ENCODE data around the gene ASB14.
"Not testable (repeated sequence)": the region's sequence is repeated elsewhere in the genome, so short reads cannot be mapped to it uniquely, and the experiment has no call there.

ASB14 gene

GRCh38 chr3:57292159-57292896 lies at the start of gene ASB14:
Gene ASB14, minus strand, starts transcription at chr3:57292685. Its CDS starts 652 bp downstream, at chr3:57292033.
- no peak for DNase-seq

GRCh38 chr3:57339071-57339642 lies 46.7 kb upstream of the ASB14 start:
- not testable (repeated sequence) for DNase-seq

- not testable (repeated sequence) for DNase-seq
Measured at GRCh38 chr3:57338272-57339070, 46.0 kb upstream of the ASB14 start.

- DNase-seq: no peak
Measured at GRCh38 chr3:57335283-57335938, 42.9 kb upstream of the ASB14 start.

DNA sequence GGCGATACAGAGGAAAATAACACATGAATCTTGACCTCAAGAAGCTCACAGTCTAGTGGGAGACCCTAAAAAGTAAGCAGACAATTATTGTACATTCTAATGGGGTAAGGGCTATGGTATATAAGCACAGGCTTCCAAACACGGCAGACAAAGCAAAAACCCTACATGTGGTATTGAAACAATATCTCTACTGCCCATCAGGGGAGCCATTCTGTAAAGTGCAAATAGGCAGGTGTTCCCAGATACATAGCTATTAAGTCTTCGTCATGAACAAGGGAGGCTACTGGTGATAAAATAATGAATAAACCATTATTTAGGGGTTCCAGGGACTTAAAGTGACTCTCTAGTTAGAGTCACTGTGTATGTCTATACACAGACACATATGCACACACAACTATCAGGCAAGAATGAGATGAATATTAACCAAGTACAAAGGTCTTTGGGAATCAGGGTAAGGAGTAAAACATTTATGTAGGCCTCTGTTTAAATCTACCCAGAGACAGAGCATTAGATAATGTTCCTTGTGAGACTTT lies 38.7 kb upstream of the ASB14 start:
- no peak for DNase-seq

DNA sequence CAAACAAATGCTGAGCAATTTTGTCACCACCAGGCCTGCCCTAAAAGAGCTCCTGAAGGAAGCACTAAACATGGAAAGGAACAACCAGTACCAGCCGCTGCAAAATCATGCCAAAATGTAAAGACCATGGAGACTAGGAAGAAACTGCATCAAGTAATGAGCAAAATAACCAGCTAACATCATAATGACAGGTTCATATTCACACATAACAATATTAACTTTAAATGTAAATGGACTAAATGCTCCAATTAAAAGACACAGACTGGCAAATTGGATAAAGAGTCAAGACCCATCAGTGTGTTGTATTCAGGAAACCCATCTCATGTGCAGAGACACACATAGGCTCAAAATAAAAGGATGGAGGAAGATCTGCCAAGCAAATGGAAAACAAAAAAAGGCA lies 34.0 kb upstream of the ASB14 start:
- not testable (repeated sequence) for DNase-seq

DNA sequence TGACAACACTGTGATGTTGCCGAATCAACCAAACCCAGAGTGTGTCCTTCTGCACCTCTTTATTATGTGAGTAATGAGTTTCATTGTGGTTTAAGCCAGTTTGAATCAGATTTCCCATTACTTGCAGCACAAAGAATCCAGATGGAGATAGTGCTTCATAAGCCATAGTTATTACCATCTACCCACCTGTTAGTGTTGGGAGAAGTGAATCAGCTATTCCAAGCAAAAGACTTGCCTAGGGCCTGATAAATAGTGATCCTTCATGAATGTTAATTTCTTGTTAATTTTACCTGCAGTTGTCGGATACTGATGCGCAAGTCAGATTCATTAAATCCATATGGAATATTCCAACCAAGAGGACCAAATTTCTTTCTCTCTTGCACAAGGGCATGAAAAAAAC lies 21.7 kb upstream of the ASB14 start:
- DNase-seq: no peak

GRCh38 chr3:57309769-57310360 lies 17.4 kb upstream of the ASB14 start:
- no peak for DNase-seq

DNA sequence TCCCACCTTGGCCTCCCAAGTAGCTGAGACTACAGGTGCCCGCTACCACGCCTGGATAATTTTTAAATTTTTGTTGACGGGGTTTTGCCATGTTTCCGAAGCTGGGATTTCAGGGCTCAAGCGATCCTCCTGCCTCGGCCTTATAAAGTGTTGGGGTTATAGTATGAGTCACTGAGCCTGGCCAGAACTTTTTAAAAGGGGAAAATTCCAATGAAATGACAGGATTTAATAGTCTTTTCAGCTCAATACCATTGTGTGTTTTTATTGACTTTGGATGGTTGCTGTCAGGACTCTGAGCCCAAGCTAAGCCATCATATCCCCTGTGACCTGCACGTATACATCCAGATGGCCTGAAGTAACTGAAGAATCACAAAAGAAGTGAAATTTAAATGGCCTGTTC lies 11.0 kb upstream of the ASB14 start:
- DNase-seq: not testable (repeated sequence)

DNA sequence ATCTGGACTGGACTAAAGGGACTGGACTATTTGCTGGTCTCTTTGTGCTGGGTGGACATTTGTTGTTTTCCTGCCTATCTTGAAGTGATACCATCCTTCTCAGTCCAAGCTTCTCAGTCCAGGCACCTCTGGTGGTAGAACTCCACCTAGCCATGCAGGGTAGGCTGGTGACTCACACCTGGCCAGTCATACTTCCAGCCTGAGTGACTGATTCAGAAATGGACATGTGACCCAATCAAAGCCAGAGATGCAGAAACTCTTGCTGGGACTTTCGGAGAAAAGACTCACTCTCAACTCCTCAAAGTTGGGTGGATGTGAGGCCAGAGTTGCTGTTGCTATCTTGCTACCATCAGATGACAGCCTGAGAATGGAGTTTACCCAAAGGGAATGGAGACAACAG lies 5.6 kb upstream of the ASB14 start:
- no peak for DNase-seq

- DNase-seq: no peak
Measured at GRCh38 chr3:57292897-57293526, 527 bp upstream of the ASB14 start.

DNA sequence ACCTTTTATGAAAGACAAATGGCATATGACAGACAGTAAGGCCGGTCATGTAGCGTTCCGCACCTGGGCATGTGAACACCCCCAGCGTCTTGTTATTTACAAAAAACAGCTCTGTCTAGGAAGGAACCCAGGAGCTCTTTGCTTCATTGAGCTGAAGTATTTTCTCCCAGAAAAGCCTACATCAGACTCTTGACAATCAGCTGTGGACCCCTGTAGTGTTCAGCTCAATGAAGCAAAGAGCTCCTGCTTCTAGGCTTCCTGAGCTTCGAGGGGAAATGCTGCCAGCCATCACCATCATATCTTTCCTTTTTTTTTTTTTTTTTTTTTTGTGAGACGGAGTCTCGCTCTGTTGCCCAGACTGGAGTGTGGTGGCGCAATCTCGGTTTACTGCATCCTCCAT lies 4.1 kb downstream of the ASB14 start:
- DNase-seq: no peak

GRCh38 chr3:57287205-57287604 lies 5.3 kb downstream of the ASB14 start:
- DNase-seq: no peak

GRCh38 chr3:57283334-57283733 lies 9.2 kb downstream of the ASB14 start:
- no peak for DNase-seq

DNA sequence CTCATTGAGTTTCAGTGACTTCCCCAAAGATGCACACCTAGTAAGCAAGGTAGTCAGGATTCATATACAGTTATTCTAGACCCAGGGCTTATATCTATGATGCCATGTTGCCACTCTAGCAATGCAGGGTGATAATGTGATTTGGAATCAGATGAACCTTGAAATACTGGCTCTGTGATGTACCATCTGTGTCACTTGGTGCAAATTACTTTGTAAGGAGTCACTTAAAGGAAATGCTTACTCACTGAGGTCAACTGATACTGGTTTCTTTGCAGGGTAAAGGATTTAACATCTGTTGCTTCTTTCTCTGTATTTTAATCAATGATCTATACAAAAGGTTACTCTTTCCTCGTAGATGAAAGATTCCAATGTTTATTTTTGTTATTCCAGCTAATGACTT lies 10.8 kb downstream of the ASB14 start:
- no peak for DNase-seq

DNA sequence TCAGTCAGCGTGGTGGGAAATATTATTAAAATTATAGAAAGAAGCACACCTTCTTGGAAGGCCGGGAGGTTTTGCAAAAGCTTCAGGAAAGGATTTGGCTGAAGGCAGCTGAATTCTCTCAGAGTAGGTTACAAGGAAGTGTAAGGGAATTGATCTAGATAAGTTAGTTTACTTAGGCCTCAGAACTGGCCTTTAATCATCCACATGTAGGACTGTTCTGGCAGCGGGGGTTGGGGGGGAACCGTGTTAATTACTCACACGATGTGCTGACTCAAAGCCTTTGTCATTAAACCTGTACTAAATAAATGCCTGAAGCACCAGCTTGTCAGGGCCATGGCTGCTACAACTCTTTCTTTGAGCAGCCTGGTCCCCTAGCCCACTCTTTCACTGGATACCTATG lies 12.8 kb downstream of the ASB14 start:
- no peak for DNase-seq

DNA sequence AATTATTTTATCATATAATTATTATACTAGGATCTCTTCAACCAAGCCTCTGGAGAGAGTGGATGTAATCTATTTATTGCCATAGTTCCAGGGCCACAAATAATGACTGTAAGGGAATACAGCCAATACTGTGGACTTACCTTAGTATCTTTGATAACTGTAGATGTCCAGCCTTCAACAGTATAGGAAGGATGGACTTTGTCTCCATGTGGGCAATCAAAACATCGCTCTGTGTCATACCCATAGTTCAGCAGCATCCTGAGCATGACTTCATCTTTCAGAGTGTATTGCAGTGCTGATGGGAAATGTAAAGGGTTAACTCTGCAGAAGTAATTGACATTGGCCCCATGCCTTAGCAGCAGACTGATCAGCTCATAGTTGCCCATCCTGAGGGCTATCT lies 14.2 kb downstream of the ASB14 start:
- no peak for DNase-seq

DNA sequence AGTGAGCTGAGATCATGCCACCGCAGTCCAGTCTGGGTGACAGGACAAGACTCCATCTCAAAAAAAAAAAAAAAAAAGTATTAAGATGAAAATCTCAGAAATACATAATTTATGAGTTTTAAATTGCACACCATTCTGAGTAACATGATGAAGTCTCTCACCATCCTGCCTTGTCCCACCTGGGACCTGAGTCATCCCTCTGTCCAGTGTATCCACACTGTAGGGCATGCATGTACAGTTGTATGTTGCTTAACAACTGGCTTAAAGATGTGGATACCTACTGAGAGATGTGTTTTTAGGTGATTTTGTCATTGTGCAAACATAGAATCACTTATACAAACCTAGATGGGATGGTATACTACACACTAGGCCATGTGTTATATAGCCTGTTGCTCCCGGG lies 17.1 kb downstream of the ASB14 start:
- no peak for DNase-seq

- DNase-seq: no peak
Measured at GRCh38 chr3:57274845-57275244, 17.6 kb downstream of the ASB14 start.

DNA sequence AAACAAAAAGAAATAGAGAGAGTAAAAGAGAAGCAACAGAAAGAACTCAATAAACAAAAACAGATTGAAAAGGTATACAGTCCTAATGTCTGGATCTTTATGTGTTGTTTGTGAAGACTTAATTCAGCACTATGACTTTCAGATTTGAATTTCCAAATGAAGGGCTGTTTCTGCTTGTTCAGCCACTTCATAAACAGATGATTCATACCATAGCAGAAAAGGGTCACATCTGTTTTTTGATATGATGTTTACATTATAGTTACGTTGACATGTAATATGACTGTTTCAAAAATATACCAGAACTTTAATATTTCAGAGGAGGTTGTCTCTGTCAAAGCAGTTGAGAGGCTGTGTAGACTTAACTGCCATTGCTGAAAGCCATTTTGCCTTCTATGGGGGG lies 24.1 kb downstream of the ASB14 start:
- no peak for DNase-seq

DNA sequence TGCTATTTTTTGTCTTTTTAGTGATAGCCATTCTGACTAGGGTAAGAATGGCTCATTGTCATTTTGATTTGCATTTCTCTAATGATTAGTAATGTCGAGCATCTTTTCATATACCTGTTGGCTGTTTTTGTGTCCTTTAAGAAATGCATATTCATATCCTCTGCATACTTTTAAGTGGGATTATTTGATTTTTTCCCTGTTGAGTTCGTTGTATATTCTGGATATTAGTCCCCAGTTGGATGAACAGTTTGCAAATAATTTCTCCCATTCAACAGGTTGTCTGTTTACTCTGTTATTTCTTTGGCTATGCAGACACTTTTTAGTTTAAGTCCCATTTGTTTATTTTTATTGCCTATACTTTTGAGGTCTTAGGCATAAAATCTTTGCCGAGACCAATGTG lies 30.6 kb downstream of the ASB14 start:
- no peak for DNase-seq

DNA sequence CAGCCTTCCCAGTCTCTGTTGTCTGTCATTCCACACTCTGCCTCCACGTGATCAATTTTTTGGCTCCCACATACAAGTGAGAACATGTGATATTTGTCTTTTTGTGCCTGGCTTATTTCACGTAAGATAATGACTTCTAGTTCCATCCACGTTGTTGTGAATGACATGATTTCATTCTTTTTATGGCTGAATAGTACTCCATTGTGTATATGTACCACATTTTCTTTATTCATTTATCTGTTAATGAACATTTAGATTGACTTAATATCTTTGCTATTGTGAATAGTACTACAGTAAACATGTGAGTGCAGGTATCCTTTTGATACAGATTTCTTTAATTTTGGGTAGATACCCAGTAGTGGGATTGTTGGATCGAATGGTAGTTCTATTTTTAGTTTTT lies 31.4 kb downstream of the ASB14 start:
- DNase-seq: no peak
